GM23338 (cell line): ENCODE results near the gene DCLK1. TPM values are rescaled to one million over a fixed set of nuclear protein-coding genes. Genes with fewer than 3 reads are reported as not detected.

ENCODE experiments used
- ATAC-seq: fragments of 200-7000 bp; cut with Tn5 transposase; 3 replicates; pipeline ENCODE4 v1.9.1; 2020
- DNase-seq: peaks from one replicate; pipeline ENCODE4 v3.0.0-alpha.2; 2015; ENCODE audit warnings: low spot score
- H2AFZ ChIP-seq: fragments of 200-600 bp; sonication (generic); 2 replicates; pipeline ENCODE4 v1.8.0; 2016; ENCODE audit warnings: antibody characterized with exemption, mild to moderate bottlenecking, moderate library complexity
- H3F3A ChIP-seq: fragments of 200-600 bp; sonication (generic); replicated peaks from 2 replicates; pipeline ENCODE4 v1.8.0; 2017; ENCODE audit warnings: antibody characterized with exemption, mixed run types, low read depth
- H3K27ac ChIP-seq: fragments of 200-600 bp; sonication (generic); 2 replicates; pipeline ENCODE4 v1.6.1; 2016; ENCODE audit warnings: low read depth
- H3K27me3 ChIP-seq: fragments of 200-600 bp; sonication (generic); 2 replicates; pipeline ENCODE4 v1.8.0; 2016; ENCODE audit warnings: mild to moderate bottlenecking, mixed run types, moderate library complexity; ENCODE audit not compliant: insufficient read depth
- H3K36me3 ChIP-seq: fragments of 200-600 bp; sonication (generic); 2 replicates; pipeline ENCODE4 v1.8.0; 2016; ENCODE audit warnings: mild to moderate bottlenecking; ENCODE audit not compliant: insufficient read depth
- H3K4me1 ChIP-seq: fragments of 200-600 bp; sonication (generic); 2 replicates; pipeline ENCODE4 v1.8.0; 2016; ENCODE audit warnings: mild to moderate bottlenecking, moderate library complexity; ENCODE audit not compliant: insufficient read depth
- H3K4me2 ChIP-seq: fragments of 200-600 bp; sonication (generic); 2 replicates; pipeline ENCODE4 v1.7.1; 2017; ENCODE audit warnings: mixed run types
- H3K4me3 ChIP-seq: fragments of 200-600 bp; sonication (generic); 2 replicates; pipeline ENCODE4 v1.6.1; 2016; ENCODE audit warnings: mixed run types
- H3K79me2 ChIP-seq: fragments of 200-600 bp; sonication (generic); replicated peaks from 2 replicates; pipeline ENCODE4 v1.8.0; 2017; ENCODE audit warnings: mild to moderate bottlenecking; ENCODE audit not compliant: insufficient read depth
- H3K9me2 ChIP-seq: fragments of 200-600 bp; sonication (generic); 2 replicates; pipeline ENCODE4 v1.8.0; 2017; ENCODE audit not compliant: insufficient read depth
- H4K20me1 ChIP-seq: fragments of 200-600 bp; sonication (generic); replicated peaks from 2 replicates; pipeline ENCODE4 v1.8.0; 2017; ENCODE audit warnings: mild to moderate bottlenecking; ENCODE audit not compliant: insufficient read depth
- H3K27ac Mint-ChIP-seq: 2 replicates; pipeline ENCODE4 v1.8.0; 2020; ENCODE audit warnings: inconsistent platforms, mild to moderate bottlenecking, moderate library complexity, mixed read lengths
- H3K27me3 Mint-ChIP-seq: 3 replicates; pipeline ENCODE4 v1.8.0; 2022; ENCODE audit warnings: low read depth, mild to moderate bottlenecking, moderate library complexity, mixed read lengths, inconsistent platforms; ENCODE audit not compliant: insufficient read depth, poor library complexity
- H3K36me3 Mint-ChIP-seq: 3 replicates; pipeline ENCODE4 v1.8.0; 2021; ENCODE audit warnings: low read depth, mild to moderate bottlenecking, inconsistent platforms, moderate library complexity, mixed read lengths
- H3K4me1 Mint-ChIP-seq: 3 replicates; pipeline ENCODE4 v1.8.0; 2020; ENCODE audit warnings: mild to moderate bottlenecking, inconsistent platforms, mixed read lengths
- H3K4me3 Mint-ChIP-seq: 3 replicates; pipeline ENCODE4 v1.8.0; 2021; ENCODE audit warnings: moderate library complexity, mild to moderate bottlenecking, inconsistent platforms, mixed read lengths
- H3K9me3 Mint-ChIP-seq: 3 replicates; pipeline ENCODE4 v1.8.0; 2020; ENCODE audit warnings: moderate library complexity, mild to moderate bottlenecking, inconsistent platforms, mixed read lengths
- EZH2 ChIP-seq: fragments of 200-600 bp; sonication (generic); IDR thresholded peaks from one replicate; pipeline ENCODE4 v1.8.0; 2017; ENCODE audit warnings: antibody characterized with exemption, mild to moderate bottlenecking, low read depth; ENCODE audit not compliant: unreplicated experiment
- JUNB ChIP-seq: IDR thresholded peaks from one replicate; pipeline ENCODE4 v1.6.1; 2016; ENCODE audit warnings: antibody characterized with exemption; ENCODE audit not compliant: unreplicated experiment
- POLR2AphosphoS5 ChIP-seq: IDR thresholded peaks from 2 replicates; pipeline ENCODE4 v1.6.1; 2016; ENCODE audit warnings: antibody characterized with exemption, low read depth
- ZNF114 ChIP-seq: fragments of 250-450 bp; sonication (Bioruptor Pico); IDR thresholded peaks from 2 replicates; pipeline ENCODE4 v1.5.0; 2020; ENCODE audit warnings: mild to moderate bottlenecking, moderate library complexity
- ZNF331 ChIP-seq: fragments of 250-450 bp; sonication (Bioruptor Pico); IDR thresholded peaks from 2 replicates; pipeline ENCODE4 v1.5.0; 2020; ENCODE audit warnings: low read depth, mild to moderate bottlenecking, moderate library complexity
- long read RNA-seq: library from polyadenylated mRNA; unstranded; transcript quantifications from one replicate; pipeline ENCODE4 v2.0.0, GENCODE V29; 2020; ENCODE audit not compliant: unreplicated experiment
- polyA plus RNA-seq: library from polyadenylated mRNA; unstranded; fragments of >200 nt; fragmentation: Nextera tagmentation; extraction: Ambion mirVana; gene quantifications from 2 replicates; pipeline ENCODE4 v1.2.1, GENCODE V29; 2016
- total RNA-seq: library from RNA; depleted of rRNA; stranded (reverse); fragments of >200 nt; shearing (Covaris generic); gene quantifications from 2 replicates; pipeline ENCODE4 v1.2.3, GENCODE V29; 2014; rRNA removed
- TF ChIP-seq, protein P1 (sequence below): fragments of 250-450 bp; sonication (Bioruptor Pico); IDR thresholded peaks from 2 replicates; pipeline ENCODE4 v1.5.0; 2020; ENCODE audit warnings: mild to moderate bottlenecking, moderate library complexity

Gene DCLK1
- total RNA-seq, result 57.7 and 62.8 TPM in 2 replicates
- 12.2 and 13.1 TPM in 2 replicates for polyA plus RNA-seq
- long read RNA-seq, full-length matches to known transcripts, result 1 of 8 reads
- long read RNA-seq, partial matches to known transcripts, result 2 of 8 reads
- long read RNA-seq, other reads (novel, unspliced or antisense), result 5 of 8 reads

DNA sequence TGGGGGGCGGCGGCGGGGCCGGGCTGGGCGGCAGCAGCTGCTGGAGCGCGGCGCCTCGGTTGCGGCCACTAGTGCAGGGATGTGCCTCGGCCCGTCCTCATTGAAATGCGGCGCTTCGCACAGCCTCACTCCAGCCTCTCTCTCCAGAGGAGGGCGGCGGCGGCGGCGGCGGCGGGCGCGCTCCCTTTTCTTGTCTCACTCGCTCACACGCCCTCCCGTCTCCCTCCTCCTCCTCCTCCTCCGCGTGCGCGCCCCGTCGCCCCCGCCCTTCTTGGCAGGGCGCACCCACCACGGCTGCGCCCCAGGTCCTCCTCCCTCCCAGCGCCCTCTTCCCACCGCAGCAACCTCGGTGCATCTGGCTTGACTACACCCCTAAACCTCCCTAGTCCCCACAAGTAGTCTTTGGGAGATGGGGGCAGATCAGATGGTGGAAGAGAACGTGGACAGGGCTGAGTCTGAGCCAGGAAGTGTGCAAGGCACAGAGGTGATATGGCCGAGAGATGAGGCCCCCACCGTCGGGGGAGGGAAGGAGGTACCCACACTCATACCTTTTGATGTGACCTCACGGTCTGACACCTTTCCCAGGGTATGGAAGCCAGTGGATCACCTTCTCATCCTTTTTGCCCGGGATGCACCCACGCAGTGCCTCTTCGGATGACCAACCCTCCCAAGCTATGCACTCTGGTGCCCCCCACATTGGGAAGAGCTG, at the start of gene DCLK1:
TSS of gene DCLK1 (minus strand) at position 161 of the 709 bp plus-strand sequence.
- Mint-ChIP-seq H3K27me3 (peaks cover 24% of the 10 kb centered on the region), H3K27ac (no peak within 1 kb of the TSS)
- peaks cover 40% of the 10 kb centered on the region for H3K27me3 ChIP-seq

More for the DNA sequence above, at the start of gene DCLK1:
- peaks cover 28% of the 10 kb centered on the region for H3K79me2 ChIP-seq
- peak within 1 kb of the TSS; percentile 89 for H3K4me3 Mint-ChIP-seq
- H3K27ac ChIP-seq, result no peak within 1 kb of the TSS
- no peaks in the 10 kb centered on the region for H3K36me3 Mint-ChIP-seq
- ATAC-seq (peak; percentile 84), DNase-seq (peak; percentile 87)
- H3F3A ChIP-seq, result peaks cover 4% of the 10 kb centered on the region; the same call in 1 of the 2 replicates
- peak within 1 kb of the TSS; percentile 98 for H2AFZ ChIP-seq
- H3K9me2 ChIP-seq, result no peaks in the 10 kb centered on the region
- H3K36me3 ChIP-seq, result no peaks in the 10 kb centered on the region; the same call in 1 of the 2 replicates
- H3K9me3 Mint-ChIP-seq, result no peaks in the 10 kb centered on the region; the same call in 2 of the 3 replicates
- no peaks in the 10 kb centered on the region for H4K20me1 ChIP-seq
- no peak for TF ChIP-seq EZH2
- TF ChIP-seq ZNF114 (CRISPR knock-in tag), result no peak
- no peak for TF ChIP-seq JUNB
- TF ChIP-seq, protein P1, sequence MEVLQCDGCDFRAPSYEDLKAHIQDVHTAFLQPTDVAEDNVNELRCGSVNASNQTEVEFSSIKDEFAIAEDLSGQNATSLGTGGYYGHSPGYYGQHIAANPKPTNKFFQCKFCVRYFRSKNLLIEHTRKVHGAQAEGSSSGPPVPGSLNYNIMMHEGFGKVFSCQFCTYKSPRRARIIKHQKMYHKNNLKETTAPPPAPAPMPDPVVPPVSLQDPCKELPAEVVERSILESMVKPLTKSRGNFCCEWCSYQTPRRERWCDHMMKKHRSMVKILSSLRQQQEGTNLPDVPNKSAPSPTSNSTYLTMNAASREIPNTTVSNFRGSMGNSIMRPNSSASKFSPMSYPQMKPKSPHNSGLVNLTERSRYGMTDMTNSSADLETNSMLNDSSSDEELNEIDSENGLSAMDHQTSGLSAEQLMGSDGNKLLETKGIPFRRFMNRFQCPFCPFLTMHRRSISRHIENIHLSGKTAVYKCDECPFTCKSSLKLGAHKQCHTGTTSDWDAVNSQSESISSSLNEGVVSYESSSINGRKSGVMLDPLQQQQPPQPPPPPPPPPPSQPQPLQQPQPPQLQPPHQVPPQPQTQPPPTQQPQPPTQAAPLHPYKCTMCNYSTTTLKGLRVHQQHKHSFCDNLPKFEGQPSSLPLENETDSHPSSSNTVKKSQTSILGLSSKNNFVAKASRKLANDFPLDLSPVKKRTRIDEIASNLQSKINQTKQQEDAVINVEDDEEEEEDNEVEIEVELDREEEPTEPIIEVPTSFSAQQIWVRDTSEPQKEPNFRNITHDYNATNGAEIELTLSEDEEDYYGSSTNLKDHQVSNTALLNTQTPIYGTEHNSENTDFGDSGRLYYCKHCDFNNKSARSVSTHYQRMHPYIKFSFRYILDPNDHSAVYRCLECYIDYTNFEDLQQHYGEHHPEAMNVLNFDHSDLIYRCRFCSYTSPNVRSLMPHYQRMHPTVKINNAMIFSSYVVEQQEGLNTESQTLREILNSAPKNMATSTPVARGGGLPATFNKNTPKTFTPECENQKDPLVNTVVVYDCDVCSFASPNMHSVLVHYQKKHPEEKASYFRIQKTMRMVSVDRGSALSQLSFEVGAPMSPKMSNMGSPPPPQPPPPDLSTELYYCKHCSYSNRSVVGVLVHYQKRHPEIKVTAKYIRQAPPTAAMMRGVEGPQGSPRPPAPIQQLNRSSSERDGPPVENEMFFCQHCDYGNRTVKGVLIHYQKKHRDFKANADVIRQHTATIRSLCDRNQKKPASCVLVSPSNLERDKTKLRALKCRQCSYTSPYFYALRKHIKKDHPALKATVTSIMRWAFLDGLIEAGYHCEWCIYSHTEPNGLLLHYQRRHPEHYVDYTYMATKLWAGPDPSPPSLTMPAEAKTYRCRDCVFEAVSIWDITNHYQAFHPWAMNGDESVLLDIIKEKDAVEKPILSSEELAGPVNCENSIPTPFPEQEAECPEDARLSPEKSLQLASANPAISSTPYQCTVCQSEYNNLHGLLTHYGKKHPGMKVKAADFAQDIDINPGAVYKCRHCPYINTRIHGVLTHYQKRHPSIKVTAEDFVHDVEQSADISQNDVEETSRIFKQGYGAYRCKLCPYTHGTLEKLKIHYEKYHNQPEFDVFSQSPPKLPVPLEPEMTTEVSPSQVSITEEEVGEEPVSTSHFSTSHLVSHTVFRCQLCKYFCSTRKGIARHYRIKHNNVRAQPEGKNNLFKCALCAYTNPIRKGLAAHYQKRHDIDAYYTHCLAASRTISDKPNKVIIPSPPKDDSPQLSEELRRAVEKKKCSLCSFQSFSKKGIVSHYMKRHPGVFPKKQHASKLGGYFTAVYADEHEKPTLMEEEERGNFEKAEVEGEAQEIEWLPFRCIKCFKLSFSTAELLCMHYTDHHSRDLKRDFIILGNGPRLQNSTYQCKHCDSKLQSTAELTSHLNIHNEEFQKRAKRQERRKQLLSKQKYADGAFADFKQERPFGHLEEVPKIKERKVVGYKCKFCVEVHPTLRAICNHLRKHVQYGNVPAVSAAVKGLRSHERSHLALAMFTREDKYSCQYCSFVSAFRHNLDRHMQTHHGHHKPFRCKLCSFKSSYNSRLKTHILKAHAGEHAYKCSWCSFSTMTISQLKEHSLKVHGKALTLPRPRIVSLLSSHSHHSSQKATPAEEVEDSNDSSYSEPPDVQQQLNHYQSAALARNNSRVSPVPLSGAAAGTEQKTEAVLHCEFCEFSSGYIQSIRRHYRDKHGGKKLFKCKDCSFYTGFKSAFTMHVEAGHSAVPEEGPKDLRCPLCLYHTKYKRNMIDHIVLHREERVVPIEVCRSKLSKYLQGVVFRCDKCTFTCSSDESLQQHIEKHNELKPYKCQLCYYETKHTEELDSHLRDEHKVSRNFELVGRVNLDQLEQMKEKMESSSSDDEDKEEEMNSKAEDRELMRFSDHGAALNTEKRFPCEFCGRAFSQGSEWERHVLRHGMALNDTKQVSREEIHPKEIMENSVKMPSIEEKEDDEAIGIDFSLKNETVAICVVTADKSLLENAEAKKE, result no peak
- TF ChIP-seq POLR2AphosphoS5, result no peak
- no peak for TF ChIP-seq ZNF331 (CRISPR knock-in tag)
- H3K4me1 ChIP-seq, result peaks cover 17% of the 10 kb centered on the region
- H3K4me3 ChIP-seq, result peak within 1 kb of the TSS; percentile 92
- peak within 1 kb of the TSS; percentile 98 for H3K4me2 ChIP-seq
- peaks cover 11% of the 10 kb centered on the region for H3K4me1 Mint-ChIP-seq
